NCI-H146 treated with DMSO at 0.1 percent for 48 hours (cell line): ENCODE measurements around the gene MARK2.

Source experiments
- DNase-seq: peaks from one replicate; lab custom pipeline; 2025; ENCODE audit not compliant: unreplicated experiment; lab: John Stamatoyannopoulos, UW

MARK2 gene

GRCh38 chr11:63907808-63908530 lies 69.1 kb downstream of the MARK2 start:
- DNase-seq, result no peak

GRCh38 chr11:63908631-63909401 lies 69.9 kb downstream of the MARK2 start:
- no peak for DNase-seq

GRCh38 chr11:63909591-63910506 lies 70.9 kb downstream of the MARK2 start:
- DNase-seq, result no peak

DNA sequence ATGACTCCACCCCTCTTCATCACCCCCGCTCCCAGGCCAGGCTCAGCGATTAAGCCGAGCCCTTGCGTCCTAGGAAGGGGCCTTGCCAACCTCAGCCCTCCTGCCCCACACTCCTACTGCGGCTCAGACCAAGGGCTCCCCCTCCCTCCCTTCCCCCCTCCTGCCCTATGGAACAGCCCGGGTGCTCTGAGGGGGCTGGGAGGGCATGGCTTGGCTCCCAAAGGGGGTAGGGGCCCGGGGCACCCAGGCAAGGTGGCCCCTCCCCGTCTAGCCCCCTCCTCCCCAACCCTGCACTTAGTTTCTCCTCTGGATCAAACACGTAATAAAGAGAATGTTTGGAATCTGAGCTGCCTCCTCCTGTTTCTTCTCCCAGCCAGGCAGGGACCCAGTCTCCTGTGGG lies 71.8 kb downstream of the MARK2 start:
- DNase-seq, result no peak

DNA sequence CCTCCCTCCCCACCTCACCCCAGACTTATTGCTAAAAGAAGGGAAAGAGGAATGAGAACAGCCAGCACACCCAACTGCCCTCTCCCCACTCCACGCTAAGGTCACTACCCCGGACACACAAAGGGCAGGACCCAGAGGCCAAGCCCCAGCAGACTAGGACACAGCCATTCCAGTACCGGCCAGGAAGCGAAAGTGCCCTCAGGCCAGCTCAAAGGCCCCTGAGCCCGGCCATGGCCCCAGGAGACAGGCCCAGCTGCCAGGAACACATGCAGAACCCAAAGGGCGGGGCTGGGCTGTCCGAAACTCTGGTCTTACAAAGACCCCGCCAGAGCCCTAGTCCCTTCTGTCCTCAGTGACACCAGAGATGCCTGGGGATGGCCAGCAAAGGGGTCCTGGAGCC lies 72.5 kb downstream of the MARK2 start:
- no peak for DNase-seq

DNA sequence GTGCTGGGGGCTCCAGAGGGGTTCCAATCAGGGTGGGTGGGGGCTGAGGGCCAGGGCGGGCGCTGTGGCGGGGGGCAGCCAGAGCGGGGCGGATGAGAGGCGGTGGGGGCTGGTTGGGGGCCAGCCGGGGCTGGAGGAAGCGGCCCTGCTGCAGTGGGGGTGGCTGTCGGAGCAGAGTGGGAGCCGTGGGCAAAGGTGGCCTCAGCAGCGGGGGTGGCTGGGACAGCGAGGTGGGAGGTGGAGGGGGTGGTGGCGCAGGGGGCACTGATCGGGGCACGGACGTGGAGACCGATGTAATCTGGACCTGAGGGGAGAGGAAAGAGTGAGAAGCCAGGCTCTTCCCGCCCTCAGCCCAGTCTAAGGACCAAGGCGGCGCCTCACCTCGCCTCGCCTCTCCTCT lies 73.0 kb downstream of the MARK2 start:
- DNase-seq, result no peak

GRCh38 chr11:63912678-63913077 lies 73.8 kb downstream of the MARK2 start:
- no peak for DNase-seq

DNA sequence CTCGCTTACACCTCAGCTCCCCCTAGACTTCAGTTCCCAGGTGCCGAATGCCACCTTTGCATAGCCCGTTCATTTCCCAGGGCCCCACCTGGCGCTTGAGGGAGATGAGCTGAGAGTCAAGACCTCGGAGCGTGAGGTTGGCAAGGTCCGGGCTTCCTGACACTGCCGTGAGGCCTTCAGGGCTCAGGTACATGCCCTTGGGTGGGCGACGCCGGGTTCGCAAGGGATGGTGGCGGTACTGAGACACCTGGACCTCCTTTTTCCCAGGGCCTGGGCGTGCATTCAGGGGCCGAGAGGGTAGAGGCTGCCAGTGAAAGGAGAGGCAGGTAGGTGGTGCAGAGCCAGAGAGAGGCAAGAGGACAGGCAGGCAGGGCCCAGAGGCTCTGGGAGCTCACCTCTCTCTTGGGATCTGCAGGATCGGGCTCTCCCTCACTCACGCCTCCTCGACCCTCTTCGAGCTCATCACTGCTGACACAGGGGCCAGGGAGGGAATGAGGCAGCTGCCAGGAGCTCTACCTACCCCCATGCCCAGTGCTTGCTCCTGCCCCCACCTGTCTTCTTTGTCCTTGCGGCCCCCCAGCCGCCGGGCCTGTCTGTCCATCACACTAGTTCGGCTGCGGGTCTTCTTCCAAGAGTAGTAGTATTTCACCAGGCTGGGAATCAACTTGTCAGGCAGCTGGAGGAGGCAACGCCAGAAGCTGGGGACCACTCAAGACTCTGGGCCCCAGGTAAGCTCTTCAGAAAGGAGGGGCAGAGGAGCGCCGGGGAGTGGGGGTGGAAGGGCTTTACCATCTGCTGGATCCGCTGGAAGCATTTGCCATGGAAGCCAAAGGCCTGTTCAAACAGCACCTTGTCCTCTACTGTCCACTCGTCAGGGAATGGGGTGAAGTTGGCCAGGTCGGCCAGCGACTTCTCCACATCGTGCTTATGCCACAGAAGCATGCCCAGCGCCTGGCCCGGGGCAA lies 75.2 kb downstream of the MARK2 start:
- no peak for DNase-seq

GRCh38 chr11:63914896-63915691 lies 76.2 kb downstream of the MARK2 start:
- no peak for DNase-seq

DNA sequence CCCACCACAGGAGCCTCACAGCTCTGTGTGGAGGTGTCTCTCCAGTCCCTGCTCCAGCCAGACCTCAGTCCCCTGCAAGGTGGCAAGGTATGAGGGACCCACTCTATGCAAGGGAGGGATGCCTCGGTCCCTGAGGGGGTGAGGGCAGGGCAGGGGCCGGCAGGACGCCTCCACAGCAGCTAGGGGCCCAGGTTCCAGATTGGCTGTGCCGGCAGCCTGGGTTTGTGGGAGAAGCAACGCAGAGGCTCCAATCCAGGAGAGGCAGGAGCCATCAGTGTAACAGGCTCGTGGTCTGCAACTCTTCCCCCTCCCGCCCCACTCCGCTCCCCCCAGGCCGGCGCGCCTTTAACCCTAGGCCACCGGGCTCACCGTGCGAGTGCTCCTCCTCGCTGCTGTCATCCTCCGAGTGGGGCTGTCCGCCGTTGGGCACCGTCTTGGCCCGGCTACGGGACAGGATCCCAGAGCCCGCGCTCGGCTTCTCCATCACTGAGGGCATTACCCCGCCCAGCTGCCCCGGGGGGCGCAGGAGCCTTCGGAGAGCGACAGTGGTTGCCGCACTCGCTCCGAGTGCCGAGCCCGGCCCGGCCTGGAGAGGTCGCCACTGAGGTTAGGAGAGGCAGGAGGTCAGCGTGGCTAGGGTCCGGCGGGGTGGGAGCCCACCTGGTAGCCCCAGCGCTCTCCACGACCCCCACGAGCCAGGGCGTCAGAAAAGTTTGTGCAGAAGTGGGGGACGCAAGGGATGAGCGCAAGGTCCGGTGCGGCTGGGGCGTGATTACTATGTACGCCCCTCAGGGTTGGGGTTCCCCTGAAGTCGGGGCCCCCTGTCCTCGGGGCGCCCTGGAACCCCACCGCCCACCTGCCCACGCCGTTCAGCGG lies 77.3 kb downstream of the MARK2 start:
- peak; percentile 31 for DNase-seq

DNA sequence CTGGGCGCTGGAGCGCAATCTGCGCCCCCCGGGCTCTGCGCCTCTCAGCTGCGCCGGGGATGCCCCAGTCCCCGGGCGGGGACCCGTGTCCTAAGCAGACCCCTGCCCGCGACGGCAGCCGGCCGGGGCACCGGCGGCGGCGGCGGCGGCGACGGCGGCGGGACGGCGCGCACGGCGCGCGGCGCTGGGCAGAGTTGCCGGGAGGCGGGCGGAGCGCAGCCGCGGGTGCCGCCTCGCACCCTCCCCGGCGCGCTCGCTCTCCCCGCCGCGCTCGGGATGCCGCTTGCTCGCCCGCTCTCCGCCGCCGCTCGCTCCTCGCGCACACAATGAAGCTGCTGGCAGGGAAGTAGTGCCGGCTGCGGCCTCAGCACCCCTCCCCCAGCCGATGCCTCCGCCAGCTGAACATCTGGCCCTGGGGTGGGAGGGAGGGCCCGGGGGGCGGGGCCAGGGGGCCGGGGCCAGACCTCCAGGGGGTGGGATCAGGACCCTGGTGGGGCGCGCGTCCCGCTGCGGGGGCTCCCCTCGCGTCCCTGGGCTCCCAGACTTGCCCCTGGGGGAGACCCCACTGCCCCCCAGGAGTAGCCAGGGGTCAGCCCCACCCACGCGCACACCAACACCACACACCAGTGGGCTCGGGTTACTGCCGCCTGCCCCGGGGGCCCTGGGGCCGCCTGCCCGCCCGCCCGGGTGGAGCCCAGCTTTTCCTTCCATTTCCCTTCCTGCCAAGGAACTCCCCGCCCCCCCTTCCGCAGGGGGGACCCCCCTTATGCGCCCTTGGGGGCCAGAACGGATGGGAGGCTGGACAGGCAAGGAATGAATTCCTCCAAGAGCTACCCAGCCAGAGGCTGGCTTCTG lies 78.2 kb downstream of the MARK2 start, which contains the start of gene RCOR2:
RCOR2 (minus strand) TSS at position 328 of the 855 bp plus-strand sequence. CDS start 708 bp downstream, outside the sequence.
- DNase-seq, result peak; percentile 69

- peak; percentile 80 for DNase-seq
Observed at GRCh38 chr11:63917692-63918506, 79.0 kb downstream of the MARK2 start.

DNA sequence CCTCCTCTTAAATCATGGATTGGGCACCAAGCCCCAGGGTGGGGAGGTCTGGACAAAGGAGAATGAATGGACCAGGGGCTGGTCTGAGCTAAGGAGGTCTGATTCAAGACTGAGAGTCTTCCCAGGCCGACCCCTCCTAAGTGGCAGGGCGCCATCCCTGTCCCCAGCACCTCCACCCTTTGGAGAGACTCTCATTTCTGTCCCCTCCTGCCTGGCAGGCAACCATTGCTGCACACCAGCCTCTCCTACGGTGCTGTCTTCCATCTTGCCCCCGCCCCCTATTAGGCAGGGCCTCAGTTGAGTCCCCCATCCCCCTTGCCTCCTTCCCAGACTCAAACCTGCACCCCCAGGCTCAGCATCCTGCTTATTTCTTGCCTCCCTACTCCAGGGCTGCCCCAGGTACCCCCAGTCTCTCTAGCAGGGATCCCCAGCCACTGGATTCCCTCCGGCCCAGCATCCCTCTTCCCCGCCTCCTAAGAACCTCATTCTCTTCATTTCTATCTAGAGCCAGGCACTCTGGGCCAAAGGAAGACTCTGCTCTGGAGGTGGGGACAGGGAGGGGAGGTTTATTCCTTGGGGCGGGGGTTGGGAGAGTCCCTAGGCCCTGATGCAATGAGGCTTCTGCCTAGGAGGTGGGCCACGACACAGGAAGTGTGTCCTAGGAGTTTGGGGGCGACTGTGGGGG lies 79.7 kb downstream of the MARK2 start:
- no peak for DNase-seq

GRCh38 chr11:63919267-63920125 lies 80.6 kb downstream of the MARK2 start:
- DNase-seq, result peak; percentile 22
